CD8-positive, alpha-beta memory T cell (primary cell): Measurements from ENCODE around the gene ZNF792. TPM values are rescaled to one million over a fixed set of nuclear protein-coding genes. Genes with fewer than 3 reads are reported as not detected.
"Not testable (repeated sequence)": the region's sequence is repeated elsewhere in the genome, so short reads cannot be mapped to it uniquely, and the experiment has no call there.

Experiments used
- CTCF ChIA-PET: fragments of 350-600 bp; sonication (Branson Sonifier 250); formaldehyde crosslinking; loops from one replicate; lab custom pipeline; 2021; ENCODE audit warnings: antibody characterized with exemption; lab: Charles Lee
- POLR2A ChIA-PET: fragments of 350-600 bp; sonication (Branson Sonifier 250); formaldehyde crosslinking; loops from one replicate; lab custom pipeline; 2021; ENCODE audit warnings: antibody characterized with exemption; lab: Charles Lee
- DNase-seq, 5 donors: peaks; one replicate each; pipeline versions ENCODE4 v3.0.0 to v3.0.0-alpha.2; 2020 to 2022; ENCODE audit warnings: mixed read lengths in 1 of 5
- H3K27ac ChIP-seq: one replicate; pipeline ENCODE4 v1.7.0; 2013; ENCODE audit warnings: low read depth, mild to moderate bottlenecking, low read length, moderate library complexity
- H3K27me3 ChIP-seq: 2 replicates; pipeline ENCODE4 v1.7.0; 2013; ENCODE audit warnings: low read length, mild to moderate bottlenecking; ENCODE audit not compliant: insufficient read depth, poor library complexity, severe bottlenecking
- H3K36me3 ChIP-seq: 2 replicates; pipeline ENCODE4 v1.7.0; 2013; ENCODE audit warnings: mild to moderate bottlenecking, low read length, moderate library complexity; ENCODE audit not compliant: insufficient read depth
- H3K4me1 ChIP-seq: 2 replicates; pipeline ENCODE4 v1.7.0; 2013; ENCODE audit warnings: mild to moderate bottlenecking, low read length, moderate library complexity; ENCODE audit not compliant: insufficient read depth
- H3K4me3 ChIP-seq: 2 replicates; pipeline ENCODE4 v1.7.0; 2013; ENCODE audit warnings: mild to moderate bottlenecking, low read length
- H3K9me3 ChIP-seq: 2 replicates; pipeline ENCODE4 v1.7.0; 2013; ENCODE audit warnings: mild to moderate bottlenecking, low read length
- H3K27ac Mint-ChIP-seq, 8 donors: one replicate each; pipeline ENCODE4 v1.8.0; 2020 to 2021; ENCODE audit warnings: mixed read lengths in 8 of 8, mild to moderate bottlenecking in 6 of 8, inconsistent platforms in 3 of 8, moderate library complexity in 3 of 8
- H3K27me3 Mint-ChIP-seq, 2 donors: one replicate each; pipeline ENCODE4 v1.8.0; 2020 to 2021; ENCODE audit warnings: mixed read lengths in 2 of 2, mild to moderate bottlenecking in 1 of 2, moderate library complexity in 1 of 2
- H3K36me3 Mint-ChIP-seq, 3 donors: one replicate each; pipeline ENCODE4 v1.8.0; 2020 to 2021; ENCODE audit warnings: mixed read lengths in 3 of 3, inconsistent platforms in 1 of 3, mild to moderate bottlenecking in 1 of 3
- H3K4me1 Mint-ChIP-seq, 3 donors: one replicate each; pipeline ENCODE4 v1.8.0; 2020 to 2021; ENCODE audit warnings: mixed read lengths in 3 of 3, inconsistent platforms in 1 of 3, mild to moderate bottlenecking in 1 of 3
- H3K4me3 Mint-ChIP-seq, 7 donors: one replicate each; pipeline ENCODE4 v1.8.0; 2020 to 2021; ENCODE audit warnings: mixed read lengths in 7 of 7, mild to moderate bottlenecking in 6 of 7, moderate library complexity in 4 of 7, inconsistent platforms in 2 of 7
- H3K9me3 Mint-ChIP-seq, 5 donors: one replicate each; pipeline ENCODE4 v1.8.0; 2020 to 2022; ENCODE audit warnings: mixed read lengths in 5 of 5, mild to moderate bottlenecking in 3 of 5, moderate library complexity in 2 of 5, inconsistent platforms in 1 of 5
- polyA plus RNA-seq: library from polyadenylated mRNA; unstranded; fragments of 300-500 nt; fragmentation: Illumina TruSeq; gene quantifications from one replicate; pipeline ENCODE4 v1.2.3, GENCODE V29; 2021
- total RNA-seq, 2 experiments: library from RNA; stranded (reverse); gene quantifications; one replicate each; pipeline ENCODE4 v1.2.3, GENCODE V29; 2021

Gene ZNF792
- total and polyA plus RNA-seq, 3 experiments from 2014 or later = 7.4 to 15.4 (median 7.5) TPM

GRCh38 chr19:35002037-35002535 lies 38.1 kb upstream of the ZNF792 start:
- CTCF ChIA-PET = interaction anchor here (0.8 to 10.0 kb wide), 6 partner anchors 11 to 42 kb away, joined by 3 to 98 read pairs (median 4); no protein-coding TSS in a partner anchor
- H3K4me1 Mint-ChIP-seq = peaks cover 63 to 84% (median 71%) of the 10 kb centered on the region in 3 donors
- Histone ChIP-seq H3K27ac (peak overlapping the region; percentile 48), H3K4me1 (peaks cover 65% of the 10 kb centered on the region), H3K4me3 (peak overlapping the region; percentile 46), H3K9me3 (no peaks in the 10 kb centered on the region), H3K27me3 (no peaks in the 10 kb centered on the region), H3K36me3 (peaks cover 15% of the 10 kb centered on the region)
- H3K9me3 Mint-ChIP-seq = no peaks in the 10 kb centered on the region
- no peaks in the 10 kb centered on the region for H3K27me3 Mint-ChIP-seq
- POLR2A ChIA-PET = interaction anchor here (0.7 to 3.4 kb wide), 6 partner anchors 8 to 209 kb away, joined by 3 to 48 read pairs (median 4); no protein-coding TSS in a partner anchor
- H3K4me3 Mint-ChIP-seq = peak overlapping the region; percentile 91 to 100 (median 97)
- no peak for DNase-seq
- H3K27ac Mint-ChIP-seq = peak overlapping the region; percentile 81 to 100 (median 98)
- peaks cover 0 to 51% (median 4%) of the 10 kb centered on the region in 3 donors for H3K36me3 Mint-ChIP-seq

- H3K36me3 Mint-ChIP-seq = peaks cover 0 to 39% (median 4%) of the 10 kb centered on the region in 3 donors
- H3K27me3 Mint-ChIP-seq = no peaks in the 10 kb centered on the region
- Histone ChIP-seq H3K27me3 (no peaks in the 10 kb centered on the region), H3K4me1 (peaks cover 77% of the 10 kb centered on the region), H3K4me3 (peak overlapping the region; percentile 81), H3K9me3 (no peaks in the 10 kb centered on the region), H3K36me3 (peaks cover 7% of the 10 kb centered on the region), H3K27ac (peak overlapping the region; percentile 48)
- POLR2A ChIA-PET = interaction anchor here (0.7 to 3.4 kb wide), 8 partner anchors 8 to 210 kb away, joined by 3 to 48 read pairs (median 5); no protein-coding TSS in a partner anchor
- DNase-seq = peak; percentile 30 to 86 (median 51)
- CTCF ChIA-PET = interaction anchor here (0.8 to 10.0 kb wide), 8 partner anchors 12 to 323 kb away, joined by 3 to 98 read pairs (median 4); partner anchors contain the start of gene ZNF302
- no peaks in the 10 kb centered on the region for H3K9me3 Mint-ChIP-seq
- H3K4me3 Mint-ChIP-seq = peak overlapping the region; percentile 91 to 100 (median 97)
- peaks cover 65 to 87% (median 67%) of the 10 kb centered on the region in 3 donors for H3K4me1 Mint-ChIP-seq
- peak overlapping the region; percentile 91 to 100 (median 98) for H3K27ac Mint-ChIP-seq
Measured at GRCh38 chr19:35000647-35001501, 36.8 kb upstream of the ZNF792 start.

- peak overlapping the region in 1 of 8 donors; percentile 99 for H3K27ac Mint-ChIP-seq
- ChIA-PET POLR2A (interaction anchor here (0.6 to 3.4 kb wide), 7 partner anchors 10 to 206 kb away, joined by 3 to 48 read pairs (median 3); no protein-coding TSS in a partner anchor), CTCF (interaction anchor here (1.1 to 10.0 kb wide), 5 partner anchors 13 to 323 kb away, joined by 3 to 98 read pairs (median 4); partner anchors contain the start of gene ZNF302)
- Histone ChIP-seq H3K27ac (no peak overlapping the region), H3K4me1 (peaks cover 83% of the 10 kb centered on the region), H3K4me3 (no peak overlapping the region), H3K9me3 (no peaks in the 10 kb centered on the region), H3K27me3 (no peaks in the 10 kb centered on the region), H3K36me3 (peaks cover 3% of the 10 kb centered on the region)
- H3K9me3 Mint-ChIP-seq = no peaks in the 10 kb centered on the region
- H3K36me3 Mint-ChIP-seq = peaks cover 0 to 35% (median 2%) of the 10 kb centered on the region in 3 donors
- H3K4me3 Mint-ChIP-seq = peak overlapping the region in 4 of 7 donors; percentile 61 to 93 (median 86)
- DNase-seq = no peak
- H3K4me1 Mint-ChIP-seq = peaks cover 62 to 86% (median 67%) of the 10 kb centered on the region in 3 donors
- H3K27me3 Mint-ChIP-seq = no peaks in the 10 kb centered on the region
Measured at GRCh38 chr19:35000338-35000646, 36.3 kb upstream of the ZNF792 start.

- POLR2A ChIA-PET = interaction anchor here (0.6 to 3.4 kb wide), 5 partner anchors 9 to 205 kb away, joined by 3 to 48 read pairs (median 3); no protein-coding TSS in a partner anchor
- H3K4me1 ChIP-seq = peaks cover 87% of the 10 kb centered on the region
- Mint-ChIP-seq H3K4me3 (peak within 1 kb of the TSS; percentile 91 to 100 (median 97)), H3K4me1 (peaks cover 61 to 82% (median 67%) of the 10 kb centered on the region in 3 donors), H3K27me3 (no peaks in the 10 kb centered on the region), H3K9me3 (no peaks in the 10 kb centered on the region), H3K27ac (peak within 1 kb of the TSS; percentile 95 to 100 (median 98)), H3K36me3 (peaks cover 0 to 33% (median 2%) of the 10 kb centered on the region in 3 donors)
- peak within 1 kb of the TSS; percentile 81 for H3K4me3 ChIP-seq
- no peaks in the 10 kb centered on the region for H3K9me3 ChIP-seq
- peaks cover 3% of the 10 kb centered on the region for H3K36me3 ChIP-seq
- CTCF ChIA-PET = interaction anchor here (1.2 to 10.0 kb wide), 2 partner anchors 14 to 27 kb away, joined by 3 to 98 read pairs; no protein-coding TSS in a partner anchor
- peak within 1 kb of the TSS; percentile 90 for H3K27ac ChIP-seq
- DNase-seq = peak; percentile 52 to 76 (median 67)
- H3K27me3 ChIP-seq = no peaks in the 10 kb centered on the region
Measured at GRCh38 chr19:34999498-35000337, 35.7 kb upstream of the ZNF792 start, which contains the start of gene GRAMD1A. Gene GRAMD1A, plus strand, starts transcription at chr19:35000323. Its CDS starts 156 bp downstream, at chr19:35000479.

GRCh38 chr19:34998777-34999497 lies 34.9 kb upstream of the ZNF792 start:
- ChIA-PET CTCF (interaction anchor here (1.1 to 10.0 kb wide), 3 partner anchors 14 to 26 kb away, joined by 3 to 98 read pairs (median 3); no protein-coding TSS in a partner anchor), POLR2A (interaction anchor here (1.0 to 3.4 kb wide), 3 partner anchors 8 to 30 kb away, joined by 3 to 48 read pairs (median 3); no protein-coding TSS in a partner anchor)
- Mint-ChIP-seq H3K9me3 (no peaks in the 10 kb centered on the region), H3K27me3 (peaks cover 0 to 1% of the 10 kb centered on the region in 2 donors), H3K4me1 (peaks cover 55 to 82% (median 61%) of the 10 kb centered on the region in 3 donors), H3K36me3 (peaks cover 0 to 26% (median 2%) of the 10 kb centered on the region in 3 donors), H3K4me3 (peak overlapping the region; percentile 83 to 92 (median 86)), H3K27ac (peak overlapping the region; percentile 85 to 99 (median 96))
- Histone ChIP-seq H3K4me3 (peak overlapping the region; percentile 78), H3K27me3 (no peaks in the 10 kb centered on the region), H3K27ac (peak overlapping the region; percentile 90), H3K9me3 (no peaks in the 10 kb centered on the region), H3K36me3 (peaks cover 3% of the 10 kb centered on the region), H3K4me1 (peaks cover 84% of the 10 kb centered on the region)
- DNase-seq = peak in 1 of 5 donors; percentile 26

- not testable (repeated sequence) for H3K27me3 ChIP-seq, H3K9me3 ChIP-seq, H3K36me3 ChIP-seq, H3K9me3 Mint-ChIP-seq, H3K27ac ChIP-seq, H3K4me3 ChIP-seq, DNase-seq, H3K27me3 Mint-ChIP-seq
- ChIA-PET CTCF (interaction anchor here (1.1 to 10.0 kb wide), 2 partner anchors 15 to 25 kb away, joined by 3 to 98 read pairs; no protein-coding TSS in a partner anchor), POLR2A (interaction anchor here (0.8 kb wide), 1 partner anchor 14 kb away, joined by 3 read pairs; no protein-coding TSS in a partner anchor)
- peaks cover 47 to 78% (median 54%) of the 10 kb centered on the region in 3 donors for H3K4me1 Mint-ChIP-seq
- peak overlapping the region; percentile 76 to 99 (median 96) for H3K27ac Mint-ChIP-seq
- peak overlapping the region; percentile 68 to 96 (median 82) for H3K4me3 Mint-ChIP-seq
- peaks cover 77% of the 10 kb centered on the region for H3K4me1 ChIP-seq
- peaks cover 0 to 19% (median 2%) of the 10 kb centered on the region in 3 donors for H3K36me3 Mint-ChIP-seq
Measured at GRCh38 chr19:34998224-34998623, 34.2 kb upstream of the ZNF792 start.
